ENCODE measurements around the gene RBM34. TPM values are rescaled to one million over a fixed set of nuclear protein-coding genes. Genes with fewer than 3 reads are reported as not detected.

The RBM34 gene
- total and polyA plus RNA-seq, 5 experiments from 2014 or later, result 66.1 to 164 (median 92.1) TPM

GRCh38 chr1:235108876-235109275 is 52.2 kb downstream of the RBM34 start:
- no peaks in the 10 kb centered on the region for H3K9me3 Mint-ChIP-seq
- H3K27ac Mint-ChIP-seq, result peak overlapping the region in 1 of 10 donors; percentile 14
- H3K27me3 Mint-ChIP-seq, result no peaks in the 10 kb centered on the region
- peaks cover 15 to 25% (median 19%) of the 10 kb centered on the region in 4 donors for H3K4me1 Mint-ChIP-seq
- H3K4me3 Mint-ChIP-seq, result no peak overlapping the region
- H3K36me3 Mint-ChIP-seq, result peaks cover 3 to 71% (median 31%) of the 10 kb centered on the region in 3 donors
- DNase-seq (no peak), ATAC-seq (no peak)
- POLR2A ChIA-PET, result no interaction called here

GRCh38 chr1:235108185-235108593 is 52.9 kb downstream of the RBM34 start:
- H3K9me3 Mint-ChIP-seq, result no peaks in the 10 kb centered on the region
- DNase-seq (no peak), ATAC-seq (no peak)
- peaks cover 17 to 25% (median 23%) of the 10 kb centered on the region in 4 donors for H3K4me1 Mint-ChIP-seq
- peaks cover 0 to 64% (median 28%) of the 10 kb centered on the region in 3 donors for H3K36me3 Mint-ChIP-seq
- POLR2A ChIA-PET, result interaction anchor here (0.6 to 0.7 kb wide), 2 partner anchors 124 to 659 kb away, joined by 3 read pairs; no protein-coding TSS in a partner anchor
- no peaks in the 10 kb centered on the region for H3K27me3 Mint-ChIP-seq
- H3K27ac Mint-ChIP-seq, result peak overlapping the region in 5 of 10 donors; percentile 14 to 71 (median 51)
- H3K4me3 Mint-ChIP-seq, result no peak overlapping the region

- Mint-ChIP-seq H3K9me3 (no peaks in the 10 kb centered on the region), H3K4me1 (peaks cover 20 to 31% (median 29%) of the 10 kb centered on the region in 4 donors), H3K36me3 (peaks cover 0 to 58% (median 22%) of the 10 kb centered on the region in 3 donors), H3K27me3 (no peaks in the 10 kb centered on the region), H3K27ac (peak overlapping the region in 4 of 10 donors; percentile 27 to 79 (median 49)), H3K4me3 (no peak overlapping the region)
- no peak for ATAC-seq
- POLR2A ChIA-PET, result interaction anchor here (0.6 to 0.7 kb wide), 2 partner anchors 125 to 660 kb away, joined by 3 read pairs; no protein-coding TSS in a partner anchor
- no peak for DNase-seq
Measured at GRCh38 chr1:235107368-235108184, 53.5 kb downstream of the RBM34 start.

GRCh38 chr1:235106457-235106856 is 54.6 kb downstream of the RBM34 start:
- peaks cover 0 to 47% (median 19%) of the 10 kb centered on the region in 3 donors for H3K36me3 Mint-ChIP-seq
- no peak overlapping the region for H3K27ac Mint-ChIP-seq
- DNase-seq, result no peak
- ATAC-seq, result no peak
- peaks cover 24 to 39% (median 37%) of the 10 kb centered on the region in 4 donors for H3K4me1 Mint-ChIP-seq
- POLR2A ChIA-PET, result interaction anchor here (0.7 kb wide), 2 partner anchors 156 to 503 kb away, joined by 6 to 7 read pairs; no protein-coding TSS in a partner anchor
- no peak overlapping the region for H3K4me3 Mint-ChIP-seq
- H3K27me3 Mint-ChIP-seq, result no peaks in the 10 kb centered on the region
- no peaks in the 10 kb centered on the region for H3K9me3 Mint-ChIP-seq

GRCh38 chr1:235105051-235106043 is 55.7 kb downstream of the RBM34 start:
- H3K27ac Mint-ChIP-seq, result peak overlapping the region in 3 of 10 donors; percentile 53 to 79 (median 76)

GRCh38 chr1:235102993-235103411 is 58.0 kb downstream of the RBM34 start:
- POLR2A ChIA-PET, result interaction anchor here (0.7 to 2.1 kb wide), 4 partner anchors 25 to 624 kb away, joined by 3 to 6 read pairs (median 5); partner anchors contain the start of genes RBM34 and TARBP1
- ATAC-seq (peak; percentile 72 to 84), DNase-seq (peak in 7 of 10 donors; percentile 33 to 75 (median 44))
- peaks cover 0 to 6% (median 0%) of the 10 kb centered on the region in 5 donors for H3K27me3 Mint-ChIP-seq
- H3K4me3 Mint-ChIP-seq, result peak overlapping the region; percentile 31 to 75 (median 60)
- peak overlapping the region in 9 of 10 donors; percentile 11 to 73 (median 35) for H3K27ac Mint-ChIP-seq
- H3K36me3 Mint-ChIP-seq, result peaks cover 0 to 13% (median 1%) of the 10 kb centered on the region in 3 donors
- H3K4me1 Mint-ChIP-seq, result peaks cover 26 to 40% (median 37%) of the 10 kb centered on the region in 4 donors
- H3K9me3 Mint-ChIP-seq, result no peaks in the 10 kb centered on the region

More at GRCh38 chr1:235105051-235106043, 55.7 kb downstream of the RBM34 start:
- peaks cover 0 to 4% (median 0%) of the 10 kb centered on the region in 5 donors for H3K27me3 Mint-ChIP-seq
- POLR2A ChIA-PET, result interaction anchor here (0.5 to 0.9 kb wide), 5 partner anchors 24 to 343 kb away, joined by 3 to 6 read pairs (median 3); partner anchors contain the start of gene TOMM20
- H3K36me3 Mint-ChIP-seq, result peaks cover 0 to 36% (median 12%) of the 10 kb centered on the region in 3 donors
- peak in 1 of 10 donors; percentile 27 for DNase-seq
- H3K9me3 Mint-ChIP-seq, result no peaks in the 10 kb centered on the region
- H3K4me1 Mint-ChIP-seq, result peaks cover 26 to 40% (median 37%) of the 10 kb centered on the region in 4 donors
- no peak for ATAC-seq
- H3K4me3 Mint-ChIP-seq, result peak overlapping the region in 8 of 10 donors; percentile 19 to 88 (median 66)

- POLR2A ChIA-PET, result interaction anchor here (0.7 to 2.1 kb wide), 2 partner anchors 59 to 561 kb away, joined by 4 to 6 read pairs; partner anchors contain the start of gene RBM34
- Mint-ChIP-seq H3K27me3 (peaks cover 0 to 6% (median 0%) of the 10 kb centered on the region in 5 donors), H3K4me1 (peaks cover 23 to 37% (median 34%) of the 10 kb centered on the region in 4 donors), H3K27ac (no peak overlapping the region), H3K4me3 (peak overlapping the region in 6 of 10 donors; percentile 2 to 43 (median 22)), H3K9me3 (no peaks in the 10 kb centered on the region), H3K36me3 (peaks cover 0 to 5% (median 0%) of the 10 kb centered on the region in 3 donors)
- ATAC-seq (no peak), DNase-seq (no peak)
Measured at GRCh38 chr1:235102259-235102582, 58.8 kb downstream of the RBM34 start.

GRCh38 chr1:235101558-235102258 is 59.3 kb downstream of the RBM34 start:
- no peak for ATAC-seq
- H3K4me1 Mint-ChIP-seq, result peaks cover 19 to 37% (median 33%) of the 10 kb centered on the region in 4 donors

GRCh38 chr1:235100194-235100772 is 60.8 kb downstream of the RBM34 start:
- ATAC-seq (no peak), DNase-seq (no peak)

More at GRCh38 chr1:235101558-235102258, 59.3 kb downstream of the RBM34 start:
- DNase-seq, result no peak
- Mint-ChIP-seq H3K27me3 (peaks cover 0 to 6% (median 0%) of the 10 kb centered on the region in 5 donors), H3K4me3 (peak overlapping the region in 6 of 10 donors; percentile 2 to 43 (median 22)), H3K36me3 (no peaks in the 10 kb centered on the region), H3K9me3 (no peaks in the 10 kb centered on the region), H3K27ac (no peak overlapping the region)
- POLR2A ChIA-PET, result interaction anchor here (0.5 to 2.1 kb wide), 2 partner anchors 36 to 59 kb away, joined by 3 to 6 read pairs; partner anchors contain the start of gene RBM34

GRCh38 chr1:235098991-235099390 is 62.1 kb downstream of the RBM34 start:
- POLR2A ChIA-PET, result interaction anchor here (0.7 kb wide), 1 partner anchor 876 kb away, joined by 3 read pairs; no protein-coding TSS in a partner anchor
- no peaks in the 10 kb centered on the region for H3K36me3 Mint-ChIP-seq

More at GRCh38 chr1:235100194-235100772, 60.8 kb downstream of the RBM34 start:
- Mint-ChIP-seq H3K36me3 (no peaks in the 10 kb centered on the region), H3K4me1 (peaks cover 19 to 35% (median 31%) of the 10 kb centered on the region in 4 donors), H3K27me3 (peaks cover 0 to 6% (median 0%) of the 10 kb centered on the region in 5 donors), H3K27ac (no peak overlapping the region), H3K9me3 (no peaks in the 10 kb centered on the region), H3K4me3 (no peak overlapping the region)
- POLR2A ChIA-PET, result no interaction called here

GRCh38 chr1:235098547-235098946 is 62.5 kb downstream of the RBM34 start:
- Mint-ChIP-seq H3K9me3 (no peaks in the 10 kb centered on the region), H3K27me3 (peaks cover 0 to 10% (median 7%) of the 10 kb centered on the region in 5 donors), H3K4me3 (no peak overlapping the region), H3K27ac (no peak overlapping the region), H3K36me3 (no peaks in the 10 kb centered on the region), H3K4me1 (peaks cover 14 to 23% (median 21%) of the 10 kb centered on the region in 4 donors)
- ATAC-seq (no peak), DNase-seq (no peak)
- POLR2A ChIA-PET, result no interaction called here

More at GRCh38 chr1:235098991-235099390, 62.1 kb downstream of the RBM34 start:
- no peak overlapping the region for H3K27ac Mint-ChIP-seq
- H3K4me1 Mint-ChIP-seq, result peaks cover 12 to 23% (median 21%) of the 10 kb centered on the region in 4 donors
- ATAC-seq, result no peak
- H3K27me3 Mint-ChIP-seq, result peaks cover 0 to 7% (median 3%) of the 10 kb centered on the region in 5 donors
- DNase-seq, result no peak
- H3K4me3 Mint-ChIP-seq, result no peak overlapping the region
- no peaks in the 10 kb centered on the region for H3K9me3 Mint-ChIP-seq
